Naive thymus-derived CD4-positive, alpha-beta T cell (primary cell): ENCODE measurements around the gene GPR37. TPM values are rescaled to one million over a fixed set of nuclear protein-coding genes. Genes with fewer than 3 reads are reported as not detected.

Source experiments
- ATAC-seq: fragments of 150-1000 bp; cut with Tn5 transposase; 2 replicates; pipeline ENCODE4 v1.10.0; 2021; ENCODE audit warnings: mild to moderate bottlenecking, moderate library complexity
- CTCF ChIA-PET: fragments of 350-600 bp; sonication (Branson Sonifier 250); formaldehyde crosslinking; loops from one replicate; lab custom pipeline; 2021; ENCODE audit warnings: antibody characterized with exemption; lab: Charles Lee
- POLR2A ChIA-PET: fragments of 350-600 bp; sonication (Branson Sonifier 250); formaldehyde crosslinking; loops from one replicate; lab custom pipeline; 2021; ENCODE audit warnings: antibody characterized with exemption, inconsistent platforms; lab: Charles Lee
- DNase-seq, 9 donors: peaks; one replicate each; pipeline versions ENCODE4 v3.0.0 to v3.0.0-alpha.2; 2020 to 2022; ENCODE audit warnings: mixed read lengths in 1 of 9
- H3K27ac ChIP-seq: one replicate; pipeline ENCODE4 v1.7.0; 2013; ENCODE audit warnings: mild to moderate bottlenecking, low read depth, low read length, moderate library complexity
- H3K27me3 ChIP-seq, 2 donors: one replicate each; pipeline ENCODE4 v1.7.0; 2013; ENCODE audit warnings: low read length in 2 of 2, mild to moderate bottlenecking in 2 of 2, moderate library complexity in 2 of 2; ENCODE audit not compliant: control insufficient read depth in 2 of 2, insufficient read depth in 2 of 2
- H3K36me3 ChIP-seq, 3 experiments: 1 replicate in 2 of 3; 2 replicates in 1 of 3; pipeline ENCODE4 v1.7.0; 2013; ENCODE audit warnings: low read length in 3 of 3, mild to moderate bottlenecking in 3 of 3, moderate library complexity in 1 of 3; ENCODE audit not compliant: insufficient read depth in 3 of 3, control insufficient read depth in 2 of 3
- H3K4me1 ChIP-seq, 2 donors: one replicate each; pipeline ENCODE4 v1.7.0; 2013; ENCODE audit warnings: low read length in 2 of 2, mild to moderate bottlenecking in 2 of 2, moderate library complexity in 1 of 2; ENCODE audit not compliant: control insufficient read depth in 2 of 2, insufficient read depth in 2 of 2
- H3K4me3 ChIP-seq: 2 replicates; pipeline ENCODE4 v1.7.0; 2013; ENCODE audit warnings: mild to moderate bottlenecking, low read length
- H3K9me3 ChIP-seq, 3 experiments: 1 replicate in 2 of 3; 2 replicates in 1 of 3; pipeline ENCODE4 v1.7.0; 2013; ENCODE audit warnings: low read length in 3 of 3; ENCODE audit not compliant: control insufficient read depth in 2 of 3
- H3K27ac Mint-ChIP-seq, 9 donors: one replicate each; pipeline ENCODE4 v1.8.0; 2020 to 2022; ENCODE audit warnings: mixed read lengths in 9 of 9, mild to moderate bottlenecking in 8 of 9, moderate library complexity in 5 of 9, inconsistent platforms in 2 of 9
- H3K27me3 Mint-ChIP-seq, 5 donors: one replicate each; pipeline ENCODE4 v1.8.0; 2021 to 2022; ENCODE audit warnings: mixed read lengths in 5 of 5, mild to moderate bottlenecking in 1 of 5
- H3K36me3 Mint-ChIP-seq, 5 donors: one replicate each; pipeline ENCODE4 v1.8.0; 2020 to 2022; ENCODE audit warnings: mixed read lengths in 5 of 5, mild to moderate bottlenecking in 3 of 5, inconsistent platforms in 1 of 5
- H3K4me1 Mint-ChIP-seq, 7 donors: one replicate each; pipeline ENCODE4 v1.8.0; 2020 to 2022; ENCODE audit warnings: mixed read lengths in 7 of 7, mild to moderate bottlenecking in 3 of 7, inconsistent platforms in 1 of 7
- H3K4me3 Mint-ChIP-seq, 10 donors: one replicate each; pipeline ENCODE4 v1.8.0; 2020 to 2022; ENCODE audit warnings: mild to moderate bottlenecking in 10 of 10, mixed read lengths in 10 of 10, moderate library complexity in 6 of 10, inconsistent platforms in 2 of 10
- H3K9me3 Mint-ChIP-seq, 11 donors: one replicate each; pipeline ENCODE4 v1.8.0; 2020 to 2022; ENCODE audit warnings: mixed read lengths in 11 of 11, mild to moderate bottlenecking in 4 of 11, inconsistent platforms in 1 of 11, moderate library complexity in 1 of 11
- intact Hi-C, 2 donors: fragments of 100-400 bp; cut with micrococcal nuclease; formaldehyde crosslinking; loops; one replicate each; pipeline ENCODE4 v1.15.1; 2023
- polyA plus RNA-seq, 2 donors: library from polyadenylated mRNA; unstranded; fragments of 300-500 nt; fragmentation: Illumina TruSeq; gene quantifications; one replicate each; pipeline ENCODE4 v1.2.3, GENCODE V29; 2021
- total RNA-seq, 6 experiments: library from RNA in 5 of 6; stranded (reverse) in 5 of 6; gene quantifications; 1 replicate in 5 of 6; 2 replicates in 1 of 6; pipeline ENCODE4 v1.2.3 and lab custom pipeline; 2021 to 2026

The GPR37 gene, protein sequence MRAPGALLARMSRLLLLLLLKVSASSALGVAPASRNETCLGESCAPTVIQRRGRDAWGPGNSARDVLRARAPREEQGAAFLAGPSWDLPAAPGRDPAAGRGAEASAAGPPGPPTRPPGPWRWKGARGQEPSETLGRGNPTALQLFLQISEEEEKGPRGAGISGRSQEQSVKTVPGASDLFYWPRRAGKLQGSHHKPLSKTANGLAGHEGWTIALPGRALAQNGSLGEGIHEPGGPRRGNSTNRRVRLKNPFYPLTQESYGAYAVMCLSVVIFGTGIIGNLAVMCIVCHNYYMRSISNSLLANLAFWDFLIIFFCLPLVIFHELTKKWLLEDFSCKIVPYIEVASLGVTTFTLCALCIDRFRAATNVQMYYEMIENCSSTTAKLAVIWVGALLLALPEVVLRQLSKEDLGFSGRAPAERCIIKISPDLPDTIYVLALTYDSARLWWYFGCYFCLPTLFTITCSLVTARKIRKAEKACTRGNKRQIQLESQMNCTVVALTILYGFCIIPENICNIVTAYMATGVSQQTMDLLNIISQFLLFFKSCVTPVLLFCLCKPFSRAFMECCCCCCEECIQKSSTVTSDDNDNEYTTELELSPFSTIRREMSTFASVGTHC
- total RNA-seq (not detected), polyA plus RNA-seq (not detected), total RNA-seq (lab: John Stamatoyannopoulos, UW) (not detected)

DNA sequence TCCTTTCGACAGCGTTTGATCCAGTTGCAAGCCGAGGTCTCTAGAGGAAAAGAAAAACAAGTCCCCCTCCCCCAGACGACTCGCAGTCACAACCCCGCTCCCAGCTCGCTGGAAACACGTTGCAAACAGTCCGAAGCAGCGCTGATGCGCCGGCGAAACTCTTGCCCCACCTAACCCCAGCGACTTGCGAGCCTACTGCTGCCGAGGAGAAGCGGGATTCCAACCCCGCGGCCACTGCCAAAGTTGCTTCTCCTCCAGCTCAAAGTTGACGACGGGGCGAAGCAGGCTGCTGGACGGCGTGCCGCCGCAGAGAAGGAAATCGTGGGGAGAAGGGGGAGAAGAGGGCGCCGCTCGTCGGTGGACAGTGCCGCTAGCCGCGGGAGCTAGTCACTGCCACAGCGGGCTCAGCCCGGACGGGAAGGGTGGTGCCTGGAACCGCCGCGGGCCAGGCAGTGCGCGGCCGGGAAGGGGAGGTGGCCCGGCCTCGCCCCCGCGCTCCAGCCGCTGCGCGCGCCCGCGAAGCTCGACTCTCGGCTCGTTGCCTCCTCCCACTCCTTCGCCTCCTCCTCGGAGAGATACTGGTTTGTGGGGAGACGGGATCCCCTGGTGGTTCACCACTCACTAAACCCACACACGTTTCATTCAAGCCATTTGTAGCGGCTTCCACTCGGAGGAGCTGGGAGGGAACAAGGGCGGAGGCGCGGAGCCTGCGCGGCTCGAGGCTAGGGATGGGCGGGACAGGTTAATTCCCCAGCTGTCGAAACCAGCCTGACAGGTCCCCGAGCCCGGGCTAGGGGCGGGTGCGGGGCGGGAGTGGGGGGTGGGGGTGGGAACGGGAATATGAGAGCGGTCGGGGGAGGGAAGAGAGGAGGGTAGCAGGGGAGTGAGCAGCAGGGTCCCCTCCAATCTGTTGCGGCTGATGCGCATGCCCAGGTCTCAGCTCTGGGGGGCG lies at the start of gene GPR37:
Gene GPR37 (minus strand): TSS at position 392 of the 952 bp plus-strand sequence. CDS start 816 bp downstream, outside the sequence.
- Histone ChIP-seq H3K27me3 (no peaks in the 10 kb centered on the region), H3K4me3 (peak within 1 kb of the TSS; percentile 19), H3K9me3 (no peaks in the 10 kb centered on the region), H3K27ac (no peak within 1 kb of the TSS), H3K36me3 (no peaks in the 10 kb centered on the region), H3K4me1 (peaks cover 0 to 9% of the 10 kb centered on the region in 2 donors)
- peak within 1 kb of the TSS; percentile 78 to 93 (median 88) for H3K4me3 Mint-ChIP-seq
- H3K9me3 Mint-ChIP-seq: peaks cover 0 to 7% (median 0%) of the 10 kb centered on the region in 11 donors
- ATAC-seq: peak; percentile 52
- H3K36me3 Mint-ChIP-seq: peaks cover 0 to 6% (median 0%) of the 10 kb centered on the region in 5 donors
- intact Hi-C loops: no loop called here
- H3K27me3 Mint-ChIP-seq: peaks cover 53 to 71% (median 62%) of the 10 kb centered on the region in 5 donors
- ChIA-PET CTCF (no interaction called here), POLR2A (no interaction called here)
- H3K4me1 Mint-ChIP-seq: peaks cover 9 to 22% (median 16%) of the 10 kb centered on the region in 7 donors
- peak in 5 of 9 donors; percentile 3 to 62 (median 4) for DNase-seq
- peak within 1 kb of the TSS in 1 of 9 donors; percentile 3 for H3K27ac Mint-ChIP-seq

DNA sequence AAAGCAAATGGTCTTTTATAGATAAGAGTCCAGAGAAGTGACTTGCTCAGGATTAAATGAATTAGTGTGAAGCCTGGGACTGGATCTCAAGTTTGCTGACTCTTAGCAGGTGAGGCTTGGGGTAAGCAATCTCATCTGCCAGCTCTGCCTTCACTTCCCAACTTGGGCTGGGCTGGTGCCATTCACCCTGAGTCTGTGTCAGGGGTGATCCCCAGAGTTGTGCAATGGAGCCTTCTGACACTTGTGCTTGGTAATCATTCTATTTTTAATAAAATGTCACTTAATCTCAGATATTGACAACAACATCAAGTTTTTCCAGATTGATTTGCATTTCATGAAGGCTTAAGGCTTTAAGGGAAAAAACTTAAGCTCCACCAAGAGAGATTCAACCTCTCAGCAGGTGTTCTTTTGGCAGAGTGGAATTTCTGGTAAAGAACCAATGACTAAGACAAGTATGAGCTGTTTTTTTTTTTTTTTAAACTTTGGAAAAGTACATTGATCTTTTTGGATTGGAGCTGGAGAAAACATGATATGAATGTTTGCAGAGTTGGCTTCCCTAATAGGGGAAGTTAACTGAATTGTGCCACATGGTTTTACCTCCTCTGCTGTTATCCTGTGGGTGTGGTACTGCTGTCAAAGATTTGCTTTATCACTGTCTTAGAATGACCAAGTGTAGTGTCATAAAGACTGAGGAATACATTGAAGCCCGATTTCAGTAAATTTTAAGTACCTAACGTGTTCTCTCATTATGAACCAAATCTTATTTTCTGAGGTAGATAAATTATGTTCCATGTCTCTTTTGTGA lies 48.6 kb upstream of the GPR37 start:
- Histone ChIP-seq H3K27me3 (no peaks in the 10 kb centered on the region), H3K4me1 (no peaks in the 10 kb centered on the region), H3K27ac (no peak overlapping the region), H3K36me3 (no peaks in the 10 kb centered on the region), H3K9me3 (no peaks in the 10 kb centered on the region), H3K4me3 (no peak overlapping the region)
- DNase-seq (no peak), ATAC-seq (no peak)
- ChIA-PET CTCF (interaction anchor here (0.6 kb wide), 1 partner anchor 308 kb away, joined by 3 read pairs; no protein-coding TSS in a partner anchor), POLR2A (no interaction called here)
- no peak overlapping the region for H3K4me3 Mint-ChIP-seq
- no peaks in the 10 kb centered on the region for H3K4me1 Mint-ChIP-seq
- intact Hi-C loops: no loop called here
- peaks cover 12 to 35% (median 20%) of the 10 kb centered on the region in 5 donors for H3K27me3 Mint-ChIP-seq
- peaks cover 0 to 6% (median 0%) of the 10 kb centered on the region in 11 donors for H3K9me3 Mint-ChIP-seq
- no peaks in the 10 kb centered on the region for H3K36me3 Mint-ChIP-seq
- no peak overlapping the region for H3K27ac Mint-ChIP-seq

DNA sequence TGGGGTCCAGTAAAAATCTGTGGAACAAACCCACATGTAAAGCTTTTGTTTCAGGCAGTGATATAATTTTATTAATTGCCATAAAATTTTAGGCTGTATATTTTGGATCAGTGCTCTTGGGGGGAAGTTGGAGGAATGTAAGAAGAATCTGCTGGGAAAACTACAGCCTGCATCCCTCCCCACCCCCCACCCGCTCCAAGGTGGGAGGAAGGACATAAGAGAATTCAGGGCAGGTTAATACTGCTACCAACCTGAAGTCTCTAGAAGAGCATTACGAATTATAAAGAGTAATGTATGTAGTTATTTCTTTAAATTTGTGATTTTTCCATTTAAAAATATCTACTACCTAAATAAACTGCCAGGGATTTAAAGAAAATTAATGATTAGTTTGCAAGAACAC lies 47.2 kb upstream of the GPR37 start:
- Mint-ChIP-seq H3K27ac (no peak overlapping the region), H3K36me3 (no peaks in the 10 kb centered on the region), H3K4me3 (no peak overlapping the region), H3K4me1 (no peaks in the 10 kb centered on the region), H3K9me3 (peaks cover 0 to 6% (median 0%) of the 10 kb centered on the region in 11 donors), H3K27me3 (peaks cover 12 to 44% (median 20%) of the 10 kb centered on the region in 5 donors)
- Histone ChIP-seq H3K27ac (no peak overlapping the region), H3K27me3 (no peaks in the 10 kb centered on the region), H3K36me3 (no peaks in the 10 kb centered on the region), H3K4me3 (no peak overlapping the region), H3K4me1 (no peaks in the 10 kb centered on the region), H3K9me3 (no peaks in the 10 kb centered on the region)
- ChIA-PET POLR2A (no interaction called here), CTCF (no interaction called here)
- intact Hi-C loops: no loop called here
- no peak for ATAC-seq
- no peak for DNase-seq

DNA sequence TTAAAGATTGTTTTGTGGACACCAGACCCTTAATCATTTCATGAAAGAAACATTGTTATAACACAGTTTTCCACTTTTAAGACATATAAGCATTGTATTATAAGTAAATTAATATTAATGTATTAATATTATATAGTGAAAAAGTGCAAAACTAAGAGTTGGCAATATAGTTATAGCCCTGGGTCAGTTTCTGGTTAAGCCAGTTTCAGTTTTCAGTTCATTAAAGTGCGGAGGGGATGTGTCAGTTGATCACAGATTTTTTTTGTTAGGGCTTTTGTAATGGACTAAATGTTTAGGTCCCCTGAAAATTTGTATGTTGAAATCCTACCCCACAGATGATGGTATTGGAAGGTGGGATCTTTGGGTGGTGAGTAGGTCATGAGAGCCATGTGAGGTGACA lies 45.7 kb upstream of the GPR37 start:
- no peak for ATAC-seq
- no peak for DNase-seq
- H3K27me3 ChIP-seq: no peaks in the 10 kb centered on the region
- intact Hi-C loops: no loop called here
- no peak overlapping the region for H3K27ac Mint-ChIP-seq
- no peak overlapping the region for H3K4me3 Mint-ChIP-seq
- peaks cover 12 to 44% (median 20%) of the 10 kb centered on the region in 5 donors for H3K27me3 Mint-ChIP-seq
- ChIA-PET CTCF (no interaction called here), POLR2A (no interaction called here)
- no peak overlapping the region for H3K4me3 ChIP-seq
- no peaks in the 10 kb centered on the region for H3K4me1 Mint-ChIP-seq
- no peaks in the 10 kb centered on the region for H3K4me1 ChIP-seq
- H3K36me3 Mint-ChIP-seq: no peaks in the 10 kb centered on the region
- H3K27ac ChIP-seq: no peak overlapping the region
- H3K9me3 ChIP-seq: no peaks in the 10 kb centered on the region
- no peaks in the 10 kb centered on the region for H3K9me3 Mint-ChIP-seq
- H3K36me3 ChIP-seq: no peaks in the 10 kb centered on the region

DNA sequence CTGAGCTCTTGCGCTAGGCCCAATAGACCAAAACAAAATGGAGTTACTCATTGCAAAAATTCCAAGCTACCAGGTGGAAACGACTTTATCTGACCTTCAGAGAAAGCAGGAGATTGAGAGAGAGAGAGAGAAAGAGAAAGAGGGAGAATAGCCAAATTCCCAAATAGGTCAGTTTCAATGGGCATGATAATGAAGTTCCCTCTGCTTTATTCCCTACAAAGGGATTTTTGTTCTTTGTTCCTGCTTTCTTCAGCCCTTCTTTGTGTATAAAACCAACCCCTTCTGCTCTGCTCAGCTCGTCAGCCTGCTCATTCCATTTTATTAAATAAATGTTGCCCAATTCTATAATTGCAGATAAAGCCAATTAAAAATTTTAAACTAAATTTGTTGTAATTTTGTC lies 45.0 kb upstream of the GPR37 start:
- Histone ChIP-seq H3K36me3 (no peaks in the 10 kb centered on the region), H3K27me3 (no peaks in the 10 kb centered on the region), H3K9me3 (no peaks in the 10 kb centered on the region), H3K4me3 (no peak overlapping the region), H3K27ac (no peak overlapping the region), H3K4me1 (no peaks in the 10 kb centered on the region)
- POLR2A ChIA-PET: no interaction called here
- no peak for DNase-seq
- CTCF ChIA-PET: no interaction called here
- Mint-ChIP-seq H3K9me3 (no peaks in the 10 kb centered on the region), H3K27me3 (peaks cover 12 to 44% (median 20%) of the 10 kb centered on the region in 5 donors), H3K4me1 (no peaks in the 10 kb centered on the region), H3K27ac (no peak overlapping the region), H3K36me3 (no peaks in the 10 kb centered on the region), H3K4me3 (no peak overlapping the region)
- intact Hi-C loops: no loop called here
- no peak for ATAC-seq

DNA sequence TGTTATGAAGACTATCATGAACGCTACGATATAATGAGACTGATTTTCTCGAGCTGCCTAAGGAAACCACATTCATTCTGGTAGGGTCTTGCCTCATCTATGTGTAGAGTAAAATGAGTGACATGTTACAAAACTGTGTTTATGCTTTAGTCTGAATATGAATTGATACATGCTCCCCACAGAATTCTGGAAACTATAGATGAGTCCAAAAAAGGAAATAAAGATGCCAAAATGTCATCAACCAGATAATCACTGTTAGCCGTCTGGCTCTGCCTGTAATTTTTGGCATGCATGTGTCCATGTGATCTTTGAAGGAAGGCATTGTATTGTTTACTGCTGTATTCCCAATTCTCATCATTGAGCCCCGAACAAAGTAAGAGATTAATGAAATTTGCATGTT lies 42.6 kb upstream of the GPR37 start:
- Mint-ChIP-seq H3K4me3 (no peak overlapping the region), H3K9me3 (no peaks in the 10 kb centered on the region), H3K27me3 (peaks cover 8 to 33% (median 15%) of the 10 kb centered on the region in 5 donors), H3K27ac (no peak overlapping the region), H3K4me1 (no peaks in the 10 kb centered on the region), H3K36me3 (no peaks in the 10 kb centered on the region)
- intact Hi-C loops: no loop called here
- ChIA-PET POLR2A (no interaction called here), CTCF (no interaction called here)
- Histone ChIP-seq H3K4me1 (no peaks in the 10 kb centered on the region), H3K4me3 (no peak overlapping the region), H3K27me3 (no peaks in the 10 kb centered on the region), H3K9me3 (no peaks in the 10 kb centered on the region), H3K27ac (no peak overlapping the region), H3K36me3 (no peaks in the 10 kb centered on the region)
- ATAC-seq (no peak), DNase-seq (no peak)
